MM.1S (cell line): ENCODE measurements around the gene BBS5.
"Not testable (repeated sequence)": the region's sequence is repeated elsewhere in the genome, so short reads cannot be mapped to it uniquely, and the experiment has no call there.

ENCODE experiments used
- EZH2 ChIP-seq: fragments of 300-600 bp; sonication (generic); optimal IDR thresholded peaks from 2 replicates; pipeline ENCODE3; 2017; ENCODE audit warnings: low read depth, mild to moderate bottlenecking, antibody characterized with exemption, low read length, mixed read lengths
- EZH2phosphoT487 ChIP-seq: fragments of 300-600 bp; sonication (generic); IDR thresholded peaks from 2 replicates; pipeline ENCODE4 v1.6.1; 2018; ENCODE audit warnings: antibody characterized with exemption, low read length
- TF ChIP-seq, protein P1 (sequence below): fragments of 300-600 bp; sonication (generic); IDR thresholded peaks from 2 replicates; pipeline ENCODE4 v1.5.1; 2016; ENCODE audit warnings: antibody characterized with exemption, low read length, mixed read lengths

DNA sequence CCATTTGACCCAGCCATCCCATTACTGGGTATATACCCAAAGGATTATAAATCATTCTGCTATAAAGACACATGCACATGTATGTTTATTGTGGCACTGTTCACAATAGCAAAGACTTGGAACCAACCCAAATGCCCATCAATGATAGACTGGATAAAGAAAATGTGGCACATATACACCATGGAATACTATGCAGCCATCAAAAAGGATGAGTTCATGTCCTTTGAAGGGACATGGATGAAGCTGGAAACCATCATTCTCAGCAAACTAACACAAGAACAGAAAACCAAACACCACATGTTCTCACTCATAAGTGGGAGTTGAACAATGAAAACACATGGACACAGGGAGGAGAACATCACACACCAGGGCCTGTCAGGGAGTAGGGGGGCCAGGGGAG, 47.5 kb upstream of the BBS5 start:
- TF ChIP-seq, protein P1, sequence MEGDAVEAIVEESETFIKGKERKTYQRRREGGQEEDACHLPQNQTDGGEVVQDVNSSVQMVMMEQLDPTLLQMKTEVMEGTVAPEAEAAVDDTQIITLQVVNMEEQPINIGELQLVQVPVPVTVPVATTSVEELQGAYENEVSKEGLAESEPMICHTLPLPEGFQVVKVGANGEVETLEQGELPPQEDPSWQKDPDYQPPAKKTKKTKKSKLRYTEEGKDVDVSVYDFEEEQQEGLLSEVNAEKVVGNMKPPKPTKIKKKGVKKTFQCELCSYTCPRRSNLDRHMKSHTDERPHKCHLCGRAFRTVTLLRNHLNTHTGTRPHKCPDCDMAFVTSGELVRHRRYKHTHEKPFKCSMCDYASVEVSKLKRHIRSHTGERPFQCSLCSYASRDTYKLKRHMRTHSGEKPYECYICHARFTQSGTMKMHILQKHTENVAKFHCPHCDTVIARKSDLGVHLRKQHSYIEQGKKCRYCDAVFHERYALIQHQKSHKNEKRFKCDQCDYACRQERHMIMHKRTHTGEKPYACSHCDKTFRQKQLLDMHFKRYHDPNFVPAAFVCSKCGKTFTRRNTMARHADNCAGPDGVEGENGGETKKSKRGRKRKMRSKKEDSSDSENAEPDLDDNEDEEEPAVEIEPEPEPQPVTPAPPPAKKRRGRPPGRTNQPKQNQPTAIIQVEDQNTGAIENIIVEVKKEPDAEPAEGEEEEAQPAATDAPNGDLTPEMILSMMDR: not testable (repeated sequence)
- TF ChIP-seq EZH2, EZH2phosphoT487: not testable (repeated sequence)
